ENCODE data around the gene ZNF483. TPM values are rescaled to one million over a fixed set of nuclear protein-coding genes. Genes with fewer than 3 reads are reported as not detected.
"Not testable (repeated sequence)": the region's sequence is repeated elsewhere in the genome, so short reads cannot be mapped to it uniquely, and the experiment has no call there.

The ZNF483 gene
- total RNA-seq, 2 donors from 2014 or later: 12.8 to 30.4 TPM

GRCh38 chr9:111542497-111543254, 17.7 kb downstream of the ZNF483 start:
- intact Hi-C loops (cut with DNase I): no loop called here
- DNase-seq (ENCODE audit: low spot score): no peak
- Histone ChIP-seq H3K36me3 (peaks cover 0 to 6% of the 10 kb centered on the region in 2 donors), H3K27ac (no peak overlapping the region), H3K9me3 (peaks cover 12% of the 10 kb centered on the region), H3K27me3 (replicated peaks; ENCODE audit: insufficient read depth) (no peaks in the 10 kb centered on the region), H3K4me3 (no peak overlapping the region), H3K4me1 (replicated peaks) (no peaks in the 10 kb centered on the region)
- TF ChIP-seq CTCF (IDR thresholded peaks at IDR 0.05): no peak
- no peak for TF ChIP-seq POLR2A (IDR thresholded peaks at IDR 0.05)
- TF ChIP-seq POLR2AphosphoS5 (IDR thresholded peaks at IDR 0.05): no peak
- 96% methylated on average over 11 of the region's 11 CpGs for WGBS

GRCh38 chr9:111548623-111549022, 23.6 kb downstream of the ZNF483 start:
- intact Hi-C loops (cut with DNase I): no loop called here
- no peak for DNase-seq (ENCODE audit: low spot score)
- H3K27me3 ChIP-seq (replicated peaks; ENCODE audit: insufficient read depth): no peaks in the 10 kb centered on the region
- no peaks in the 10 kb centered on the region for H3K9me3 ChIP-seq
- WGBS: 98% methylated on average over 2 of the region's 2 CpGs
- TF ChIP-seq POLR2AphosphoS5 (IDR thresholded peaks at IDR 0.05): no peak
- TF ChIP-seq POLR2A (IDR thresholded peaks at IDR 0.05): no peak
- TF ChIP-seq CTCF (IDR thresholded peaks at IDR 0.05): no peak
- no peaks in the 10 kb centered on the region for H3K36me3 ChIP-seq
- H3K27ac ChIP-seq: no peak overlapping the region
- no peak overlapping the region for H3K4me3 ChIP-seq
- H3K4me1 ChIP-seq (replicated peaks): no peaks in the 10 kb centered on the region

- H3K36me3 ChIP-seq; DNase-seq (ENCODE audit: low spot score); H3K4me1 ChIP-seq (replicated peaks); H3K4me3 ChIP-seq; H3K9me3 ChIP-seq; intact Hi-C loops (cut with DNase I); H3K27ac ChIP-seq; H3K27me3 ChIP-seq (replicated peaks; ENCODE audit: insufficient read depth): not testable (repeated sequence)
- 93% methylated on average over 2 of the region's 2 CpGs for WGBS
Observed at GRCh38 chr9:111555425-111555824, 30.4 kb downstream of the ZNF483 start.

- WGBS: 91% methylated on average over 7 of the region's 7 CpGs
- H3K36me3 ChIP-seq: no peaks in the 10 kb centered on the region
- no peak for DNase-seq (ENCODE audit: low spot score)
- intact Hi-C loops (cut with DNase I): no loop called here
- H3K27ac ChIP-seq: no peak overlapping the region
- H3K4me3 ChIP-seq: no peak overlapping the region
- no peaks in the 10 kb centered on the region for H3K27me3 ChIP-seq (replicated peaks; ENCODE audit: insufficient read depth)
- H3K9me3 ChIP-seq: no peaks in the 10 kb centered on the region
- no peaks in the 10 kb centered on the region for H3K4me1 ChIP-seq (replicated peaks)
- TF ChIP-seq POLR2A (IDR thresholded peaks at IDR 0.05) (no peak), POLR2AphosphoS5 (IDR thresholded peaks at IDR 0.05) (no peak)
Observed at GRCh38 chr9:111559000-111559610, 34.1 kb downstream of the ZNF483 start.

GRCh38 chr9:111561165-111561719, 36.3 kb downstream of the ZNF483 start:
- H3K27me3 ChIP-seq (replicated peaks; ENCODE audit: insufficient read depth): no peaks in the 10 kb centered on the region
- H3K4me1 ChIP-seq (replicated peaks): no peaks in the 10 kb centered on the region
- TF ChIP-seq POLR2AphosphoS5 (IDR thresholded peaks at IDR 0.05) (no peak), CTCF (IDR thresholded peaks at IDR 0.05) (no peak), POLR2A (IDR thresholded peaks at IDR 0.05) (no peak)
- intact Hi-C loops (cut with DNase I): no loop called here
- no peak for DNase-seq (ENCODE audit: low spot score)
- H3K4me3 ChIP-seq: no peak overlapping the region
- H3K36me3 ChIP-seq: peaks cover 0 to 9% of the 10 kb centered on the region in 2 donors
- no peak overlapping the region for H3K27ac ChIP-seq
- no peaks in the 10 kb centered on the region for H3K9me3 ChIP-seq
